CD4-positive, alpha-beta T cell treated with Interleukin-4 for 1 hour (primary cell): ENCODE results near the gene ZNRD2.

Experiments
- DNase-seq, 2 donors: peaks; one replicate each; pipeline ENCODE4 v3.0.0-alpha.2; 2020 to 2022

The ZNRD2 gene

DNA sequence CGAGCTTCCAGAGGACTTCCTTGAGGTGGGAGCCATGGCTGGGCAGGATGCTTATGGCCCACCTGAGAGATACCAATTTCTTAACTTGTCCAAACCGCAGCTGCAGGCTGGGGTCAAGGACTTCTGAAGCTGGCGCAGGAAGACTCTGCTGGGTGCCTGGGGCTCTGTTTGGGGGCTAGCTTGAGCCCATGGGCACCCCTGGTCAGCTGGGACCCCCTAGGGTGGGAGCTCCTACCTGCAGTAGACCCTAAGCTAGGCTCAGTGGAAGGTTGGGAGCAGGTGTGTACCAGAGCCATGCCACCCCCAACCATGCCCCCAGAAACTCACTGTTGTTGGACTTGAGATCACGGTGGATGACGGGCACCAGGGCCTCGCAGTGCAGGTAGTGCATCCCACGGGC, 42.4 kb downstream of the ZNRD2 start:
- DNase-seq: no peak

DNA sequence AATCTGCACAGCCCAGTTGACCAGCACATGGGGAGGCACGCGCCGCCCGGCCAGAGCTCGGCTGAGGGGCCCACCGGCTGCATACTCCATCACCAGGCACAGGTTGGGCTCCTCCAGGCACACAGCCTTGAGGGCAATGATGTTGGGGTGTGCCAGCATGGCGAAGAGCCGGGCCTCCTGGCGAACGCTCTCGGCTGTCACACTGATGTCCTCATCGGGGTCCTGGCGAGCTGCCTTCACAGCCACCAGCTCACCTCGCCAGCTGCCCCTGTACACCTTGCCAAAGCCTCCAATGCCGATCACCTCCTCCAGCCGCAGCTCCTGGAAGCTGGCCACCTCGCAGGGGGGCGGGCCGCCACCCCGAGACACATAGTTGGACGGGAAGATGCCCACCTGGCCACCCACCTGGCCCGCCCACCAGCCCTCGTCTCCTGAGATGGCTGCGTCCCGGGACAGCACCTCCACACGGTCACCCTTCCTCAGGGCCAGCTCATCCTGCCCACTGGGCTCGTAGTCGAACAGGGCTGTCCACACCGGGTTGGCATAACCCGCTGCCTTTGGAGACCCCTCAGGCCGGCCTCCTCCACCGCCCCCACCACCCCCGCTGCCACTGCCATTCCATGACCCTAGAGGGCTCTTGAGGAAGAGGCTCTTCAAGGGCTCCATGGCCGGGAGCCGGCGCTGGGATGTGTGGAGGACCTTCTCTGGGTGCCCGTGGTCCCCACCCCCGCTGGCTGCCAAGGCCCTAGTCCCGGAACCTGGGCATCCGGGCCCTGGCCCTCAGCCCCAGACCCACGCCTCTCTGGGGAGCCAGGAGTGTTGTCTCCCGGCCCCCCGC, 43.0 kb downstream of the ZNRD2 start:
- no peak for DNase-seq

DNA sequence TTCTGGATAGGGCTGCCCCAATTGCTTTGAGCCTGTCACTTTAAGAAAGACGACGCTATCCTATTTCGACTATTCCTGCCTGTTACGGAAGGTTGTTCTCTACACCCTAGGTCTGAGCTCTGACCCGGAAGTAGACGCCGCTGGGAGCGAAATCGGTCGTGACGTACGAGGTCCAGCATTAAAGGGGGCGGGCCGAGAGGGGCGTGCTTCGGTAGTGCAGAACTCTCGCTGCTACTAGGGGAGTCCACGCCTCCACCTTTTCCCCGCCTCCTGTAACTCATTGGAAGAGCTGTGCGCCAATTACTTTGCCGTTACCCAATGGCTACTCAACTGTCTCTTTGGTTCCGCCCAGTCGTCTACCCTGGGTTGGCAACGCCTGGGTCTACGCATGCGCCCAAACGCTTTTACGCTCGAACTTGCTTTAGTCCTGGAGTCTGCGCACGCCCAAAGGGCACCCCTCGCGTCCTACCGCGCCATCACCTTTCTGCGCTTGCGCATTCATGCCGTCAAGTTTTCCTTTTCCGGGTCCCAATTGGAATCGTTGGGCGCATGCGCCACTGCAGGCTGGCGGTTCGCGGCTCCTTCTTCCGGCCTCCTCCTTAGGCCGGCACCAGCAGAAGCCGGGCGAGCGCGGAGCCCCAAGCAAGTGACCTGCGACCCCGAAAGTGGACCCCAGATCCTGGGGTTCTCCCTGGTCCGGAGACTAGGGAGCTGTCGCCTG, 45.1 kb downstream of the ZNRD2 start, which contains the start of gene PCNX3:
Gene PCNX3, plus strand, starts transcription at position 548 of the 721 bp plus-strand sequence. CDS start 536 bp downstream, outside the sequence.
- peak; percentile 100 for DNase-seq

DNA sequence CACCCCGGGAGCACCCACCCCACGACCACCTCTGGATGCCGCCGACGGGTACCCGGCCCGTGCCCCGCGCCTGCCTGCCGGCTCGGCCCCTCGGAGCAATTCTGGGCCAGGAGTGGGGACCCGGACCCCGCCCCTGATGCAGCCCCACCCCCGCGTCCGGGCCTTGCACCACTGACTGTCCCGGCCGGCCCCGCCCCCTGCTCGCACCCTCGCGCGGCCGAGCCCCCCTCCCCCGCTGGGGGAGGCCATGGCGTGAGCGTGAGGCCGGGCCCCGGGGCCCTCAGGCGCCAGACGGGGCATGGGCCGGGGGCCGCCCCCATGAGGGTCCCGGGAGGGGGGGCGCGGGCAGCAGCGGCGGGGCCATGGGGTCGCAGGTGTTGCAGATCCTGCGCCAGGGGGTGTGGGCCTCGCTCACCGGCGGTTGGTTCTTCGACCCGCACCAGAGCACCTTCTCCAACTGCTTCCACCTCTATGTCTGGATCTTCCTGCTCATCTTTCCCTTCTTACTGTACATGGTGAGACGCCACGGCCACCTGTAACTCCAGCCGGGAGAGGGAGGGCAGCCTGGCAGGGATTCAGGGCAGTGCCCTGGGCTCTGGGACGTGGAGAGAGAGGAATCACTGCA, 45.8 kb downstream of the ZNRD2 start:
- no peak for DNase-seq

DNA sequence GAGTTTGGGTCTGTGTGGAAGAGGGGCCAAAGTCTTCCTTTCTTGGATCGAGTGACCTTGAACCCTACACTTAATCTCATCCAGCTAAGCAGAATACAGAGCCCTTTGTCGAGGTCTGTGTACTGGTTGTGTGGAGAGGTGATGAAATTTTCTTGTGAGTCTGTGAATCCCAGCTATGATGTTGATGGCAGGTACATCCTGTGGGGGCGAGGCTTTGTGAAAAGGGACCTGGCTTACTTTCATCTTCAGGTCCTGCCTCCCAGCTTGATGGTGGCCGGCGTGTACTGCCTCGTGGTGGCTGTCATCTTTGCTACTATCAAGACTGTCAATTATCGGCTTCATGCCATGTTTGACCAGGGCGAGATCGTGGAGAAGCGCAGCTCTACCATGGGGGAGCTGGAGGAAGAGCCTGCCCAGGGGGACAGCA, 46.3 kb downstream of the ZNRD2 start:
- peak in 1 of 2 donors; percentile 24 for DNase-seq

DNA sequence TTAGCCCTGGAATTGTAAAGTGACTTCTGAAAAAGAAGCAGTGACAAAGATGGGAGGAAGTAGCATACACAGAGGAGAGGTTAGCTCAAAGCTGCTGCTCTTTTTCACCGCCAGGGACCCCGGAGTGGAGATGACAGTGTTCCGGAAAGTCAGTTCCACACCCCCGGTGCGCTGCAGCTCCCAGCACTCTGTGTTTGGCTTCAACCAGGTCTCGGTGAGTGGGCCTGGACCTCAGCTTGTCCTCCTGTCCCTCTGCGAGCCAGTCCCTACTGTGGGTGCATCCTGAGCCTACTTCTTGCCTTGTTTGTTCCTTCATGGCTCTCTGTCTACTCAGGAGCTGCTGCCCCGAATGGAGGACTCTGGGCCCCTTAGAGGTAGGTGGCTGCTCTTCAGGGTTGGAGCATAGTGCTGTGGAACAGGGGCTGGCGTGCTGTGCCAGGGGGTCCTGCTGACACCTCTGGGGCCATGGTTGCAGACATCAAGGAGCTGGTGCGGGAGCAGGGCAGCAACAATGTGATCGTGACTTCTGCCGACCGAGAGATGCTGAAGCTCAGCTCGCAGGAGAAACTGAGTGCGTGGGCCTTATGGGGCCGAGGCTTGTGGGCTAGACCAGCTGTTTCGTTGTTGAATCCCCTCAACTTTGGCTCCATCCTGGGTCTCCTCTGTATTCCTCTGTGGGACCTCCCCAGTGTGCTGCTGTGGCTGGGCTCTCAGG, 47.0 kb downstream of the ZNRD2 start:
- no peak for DNase-seq

DNA sequence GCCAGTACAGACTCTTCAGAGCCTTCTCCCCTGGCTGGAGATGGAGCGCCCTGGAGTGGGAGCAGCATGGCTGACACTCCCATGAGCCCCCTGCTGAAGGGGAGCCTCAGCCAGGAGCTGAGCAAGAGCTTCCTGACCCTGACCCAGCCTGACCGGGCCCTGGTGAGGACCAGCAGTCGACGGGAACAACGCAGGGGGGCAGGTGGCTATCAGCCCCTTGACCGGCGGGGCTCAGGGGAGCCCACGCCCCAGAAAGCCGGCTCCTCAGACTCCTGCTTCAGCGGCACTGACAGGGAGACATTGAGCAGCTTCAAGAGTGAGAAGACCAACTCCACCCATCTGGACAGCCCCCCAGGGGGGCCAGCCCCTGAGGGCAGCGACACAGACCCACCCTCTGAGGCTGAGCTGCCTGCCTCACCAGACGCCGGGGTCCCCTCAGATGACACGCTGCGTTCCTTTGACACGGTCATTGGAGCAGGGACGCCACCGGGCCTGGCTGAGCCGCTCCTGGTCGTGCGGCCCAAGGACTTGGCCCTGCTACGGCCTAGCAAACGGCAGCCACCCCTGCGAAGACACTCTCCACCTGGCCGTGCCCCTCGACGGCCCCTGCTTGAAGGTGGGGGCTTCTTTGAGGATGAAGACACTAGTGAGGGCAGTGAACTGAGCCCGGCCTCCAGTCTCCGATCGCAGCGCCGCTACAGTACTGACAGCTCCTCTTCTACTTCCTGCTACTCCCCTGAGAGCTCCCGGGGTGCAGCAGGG, 47.9 kb downstream of the ZNRD2 start:
- no peak for DNase-seq

DNA sequence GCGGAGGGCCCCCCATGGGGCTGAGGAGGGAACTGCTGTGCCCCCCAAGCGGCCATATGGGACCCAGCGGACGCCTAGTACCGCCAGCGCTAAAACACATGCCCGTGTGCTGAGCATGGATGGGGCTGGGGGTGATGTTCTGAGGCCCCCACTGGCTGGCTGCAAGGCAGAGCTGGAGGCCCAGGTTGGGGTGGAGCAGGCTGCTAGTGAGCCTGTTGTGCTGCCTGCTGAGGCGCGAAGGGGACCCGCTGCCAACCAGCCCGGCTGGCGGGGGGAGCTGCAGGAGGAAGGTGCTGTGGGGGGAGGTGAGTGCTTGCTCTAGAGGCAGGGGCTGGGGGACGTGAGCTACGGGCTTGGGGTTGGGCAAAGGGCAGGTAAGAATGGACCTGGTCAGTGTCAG, 48.5 kb downstream of the ZNRD2 start:
- no peak for DNase-seq

DNA sequence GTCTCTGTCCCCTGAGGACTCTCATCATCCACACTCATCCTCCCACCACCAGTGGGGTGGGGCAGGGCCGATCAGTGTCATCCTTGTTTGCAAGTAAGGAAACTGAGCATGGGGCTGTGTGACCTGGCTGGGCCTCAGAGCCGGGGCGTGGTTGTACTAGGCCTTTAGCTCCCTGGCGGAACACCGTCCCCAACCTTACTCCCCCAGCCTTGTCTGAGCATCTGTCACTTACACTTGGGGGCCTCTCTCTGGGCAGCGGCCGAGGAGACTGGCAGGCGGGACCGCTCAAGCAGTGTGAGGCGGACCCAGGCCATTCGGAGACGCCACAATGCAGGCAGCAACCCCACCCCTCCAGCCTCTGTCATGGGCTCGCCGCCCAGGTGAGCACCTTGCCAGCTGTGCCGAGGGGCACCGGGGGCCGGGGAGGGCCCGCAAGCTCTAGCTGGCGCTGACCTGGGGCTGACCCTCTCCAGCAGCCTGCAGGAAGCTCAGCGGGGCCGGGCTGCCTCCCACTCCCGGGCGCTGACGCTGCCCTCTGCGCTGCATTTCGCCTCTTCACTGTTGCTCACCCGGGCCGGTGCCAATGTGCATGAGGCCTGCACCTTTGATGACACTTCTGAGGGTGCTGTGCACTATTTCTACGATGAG, 49.1 kb downstream of the ZNRD2 start:
- DNase-seq: no peak

DNA sequence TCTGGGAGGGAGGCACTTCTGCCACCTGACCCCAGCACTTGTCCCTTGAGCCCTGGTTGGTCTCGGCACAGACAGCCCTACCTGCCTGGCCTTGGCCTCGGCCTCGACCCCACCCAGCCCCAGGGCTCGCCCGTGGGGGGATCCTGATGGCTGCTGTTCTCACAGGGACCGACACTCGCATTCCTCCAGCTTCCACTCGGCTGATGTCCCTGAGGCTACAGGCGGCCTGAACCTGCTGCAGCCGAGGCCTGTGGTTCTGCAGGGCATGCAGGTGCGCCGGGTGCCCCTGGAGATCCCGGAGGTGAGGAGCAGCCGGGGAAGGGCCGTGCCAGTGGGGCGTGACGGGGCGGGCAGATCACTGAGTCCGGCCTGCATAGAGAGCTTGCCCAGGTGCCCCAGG, 50.4 kb downstream of the ZNRD2 start:
- no peak for DNase-seq

DNA sequence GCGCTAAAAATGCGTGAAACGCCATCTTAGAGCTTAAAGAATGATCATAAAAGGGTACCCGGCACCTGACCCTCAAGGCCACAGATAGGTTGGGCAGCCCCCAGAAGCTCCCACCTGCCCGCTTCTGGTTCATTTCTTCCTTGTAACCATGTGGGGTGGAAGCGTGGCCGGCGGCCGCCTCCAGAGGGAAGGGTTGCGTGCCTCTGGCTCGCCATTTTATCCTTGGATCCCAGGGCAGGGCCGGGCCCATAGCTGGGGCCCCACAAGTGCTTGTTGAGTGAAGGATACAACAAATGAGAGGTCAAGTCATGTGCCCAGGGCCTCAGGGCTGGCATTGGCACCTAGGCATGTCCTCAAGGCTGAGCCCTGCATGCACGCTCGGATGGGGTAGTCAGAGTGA, 51.2 kb downstream of the ZNRD2 start:
- no peak for DNase-seq
